ENCODE results near the gene PKM. TPM values are rescaled to one million over a fixed set of nuclear protein-coding genes. Genes with fewer than 3 reads are reported as not detected.
A peak's percentile ranks its signal among the peaks of the same experiment; 100 is the strongest.

Gene PKM
- total and polyA plus RNA-seq, 9 of the 15 experiments (the other 6 are each of a cell fraction or from before 2014, with no cell fraction given) = 140 to 825 (median 383) TPM

DNA sequence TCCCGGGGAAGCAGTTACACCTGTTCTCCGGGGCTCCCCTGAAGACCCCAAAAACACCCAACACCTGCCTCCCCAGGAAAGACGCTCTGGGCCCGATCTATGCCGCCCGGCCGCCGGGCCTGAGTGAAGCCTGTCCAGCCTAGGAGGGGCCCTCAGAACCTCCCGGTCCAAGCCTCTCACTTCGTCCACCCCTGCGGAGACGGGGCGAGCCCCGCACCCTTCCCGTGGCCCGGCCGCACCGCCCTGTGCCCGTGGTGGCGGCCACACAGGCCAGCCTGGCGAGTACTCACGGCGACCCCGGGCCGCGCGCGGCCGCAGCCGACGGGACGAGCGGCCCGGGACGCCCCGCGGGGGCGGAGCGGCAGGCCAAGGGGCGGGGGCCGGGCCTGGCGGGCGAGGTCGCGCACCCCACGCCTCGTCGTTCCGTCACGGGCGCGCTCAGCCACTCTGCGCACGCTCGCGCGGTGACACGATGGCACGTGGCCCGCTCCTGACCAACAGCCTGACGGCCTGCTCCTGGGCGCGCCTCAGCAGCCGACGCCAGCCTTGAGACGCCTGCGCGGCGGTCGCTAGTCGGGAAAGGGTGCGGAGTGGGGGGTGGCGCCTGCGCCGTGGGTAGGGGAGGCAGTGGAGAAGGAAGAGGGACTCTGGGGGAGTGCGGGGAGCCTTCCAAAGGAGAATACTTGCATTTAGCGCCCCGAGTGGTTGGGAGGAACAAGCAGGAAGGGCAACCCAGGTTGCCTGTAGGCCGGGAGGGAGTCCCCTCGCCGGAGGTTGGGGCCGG, 41.4 kb upstream of the PKM start, which contains the start of gene PARP6 (continued):
- TF ChIP-seq STAT5B (CRISPR knock-in tag; IDR thresholded peaks at IDR 0.05) (no peak), RAD51 (IDR thresholded peaks at IDR 0.05; ENCODE audit: borderline replicate concordance, low read depth) (peak; percentile 89), EHMT2 (IDR thresholded peaks at IDR 0.05) (no peak), MYNN (IDR thresholded peaks at IDR 0.05) (no peak), MYNN (CRISPR knock-in tag; IDR thresholded peaks at IDR 0.05) (no peak), ZNF121 (CRISPR knock-in tag; conservative IDR thresholded peaks at IDR 0.05) (no peak), CEBPZ (IDR thresholded peaks at IDR 0.05; ENCODE audit: borderline replicate concordance, low read depth, low read length) (no peak), ATF7 (IDR thresholded peaks at IDR 0.05) (peak; percentile 82), ZNF77 (CRISPR knock-in tag; IDR thresholded peaks at IDR 0.05) (no peak), XRCC4 (IDR thresholded peaks at IDR 0.05; ENCODE audit: extremely low read depth, insufficient read depth, insufficient read length) (no peak), ZNF282 (CRISPR knock-in tag; IDR thresholded peaks at IDR 0.05) (no peak), SREBF1 (IDR thresholded peaks at IDR 0.05; ENCODE audit: borderline replicate concordance, low read depth, low read length) (no peak), CHCHD3 (CRISPR knock-in tag; IDR thresholded peaks at IDR 0.05) (no peak), NR1H2 (CRISPR knock-in tag; IDR thresholded peaks at IDR 0.05) (no peak), ZNF551 (CRISPR knock-in tag; IDR thresholded peaks at IDR 0.05) (no peak), HMGN3 (IDR thresholded peaks at IDR 0.05; ENCODE audit: borderline replicate concordance, extremely low read depth, insufficient read length, low read depth, low read length) (peak; percentile 67), ZNF146 (CRISPR knock-in tag; IDR thresholded peaks at IDR 0.05; ENCODE audit: unreplicated experiment) (no peak), COPS2 (conservative IDR thresholded peaks at IDR 0.05) (no peak), HSF4 (CRISPR knock-in tag; IDR thresholded peaks at IDR 0.05; ENCODE audit: borderline replicate concordance) (no peak), ZNF778 (CRISPR knock-in tag; IDR thresholded peaks at IDR 0.05) (no peak), EZH2 (IDR thresholded peaks at IDR 0.05; ENCODE audit: borderline replicate concordance, low read depth, low read length) (no peak), SNIP1 (IDR thresholded peaks at IDR 0.05; ENCODE audit: low read depth) (no peak), ETV6 (IDR thresholded peaks at IDR 0.05; ENCODE audit: borderline replicate concordance in 1 of 2, low read depth in 2 of 2, low read length in 1 of 2) (0 out of 4 replicates have a peak, but pooled peaks of 1 of the 2 experiments have one; percentile 40), ETV6 (CRISPR knock-in tag; IDR thresholded peaks at IDR 0.05; ENCODE audit: borderline replicate concordance) (no peak)
- TF ChIP-seq, protein P1, sequence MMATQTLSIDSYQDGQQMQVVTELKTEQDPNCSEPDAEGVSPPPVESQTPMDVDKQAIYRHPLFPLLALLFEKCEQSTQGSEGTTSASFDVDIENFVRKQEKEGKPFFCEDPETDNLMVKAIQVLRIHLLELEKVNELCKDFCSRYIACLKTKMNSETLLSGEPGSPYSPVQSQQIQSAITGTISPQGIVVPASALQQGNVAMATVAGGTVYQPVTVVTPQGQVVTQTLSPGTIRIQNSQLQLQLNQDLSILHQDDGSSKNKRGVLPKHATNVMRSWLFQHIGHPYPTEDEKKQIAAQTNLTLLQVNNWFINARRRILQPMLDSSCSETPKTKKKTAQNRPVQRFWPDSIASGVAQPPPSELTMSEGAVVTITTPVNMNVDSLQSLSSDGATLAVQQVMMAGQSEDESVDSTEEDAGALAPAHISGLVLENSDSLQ (IDR thresholded peaks at IDR 0.05) = 0 out of 2 replicates have a peak, but pooled peaks have one; percentile 21
- TF ChIP-seq, protein P2, sequence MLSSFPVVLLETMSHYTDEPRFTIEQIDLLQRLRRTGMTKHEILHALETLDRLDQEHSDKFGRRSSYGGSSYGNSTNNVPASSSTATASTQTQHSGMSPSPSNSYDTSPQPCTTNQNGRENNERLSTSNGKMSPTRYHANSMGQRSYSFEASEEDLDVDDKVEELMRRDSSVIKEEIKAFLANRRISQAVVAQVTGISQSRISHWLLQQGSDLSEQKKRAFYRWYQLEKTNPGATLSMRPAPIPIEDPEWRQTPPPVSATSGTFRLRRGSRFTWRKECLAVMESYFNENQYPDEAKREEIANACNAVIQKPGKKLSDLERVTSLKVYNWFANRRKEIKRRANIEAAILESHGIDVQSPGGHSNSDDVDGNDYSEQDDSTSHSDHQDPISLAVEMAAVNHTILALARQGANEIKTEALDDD (IDR thresholded peaks at IDR 0.05) = no peak
